K562 (cell line): Measurements from ENCODE around the gene FABP3. TPM values are rescaled to one million over a fixed set of nuclear protein-coding genes. Genes with fewer than 3 reads are reported as not detected.

Experiments used
- ATAC-seq: fragments of 200-7000 bp; cut with Tn5 transposase; 3 replicates; pipeline ENCODE4 v1.9.1; 2020; ENCODE audit warnings: moderate library complexity
- BruUV-seq: library from RNA; stranded (reverse); fragments of 400-500 nt; replicated peaks from 2 replicates; lab custom pipeline; 2021; lab: Mats Ljungman, UMichigan
- CTCF ChIA-PET: fragments of 300-600 bp; formaldehyde crosslinking; extraction: SDS; loops from one replicate; lab custom pipeline; 2021; ENCODE audit warnings: low intra/inter-chr PET ratio; lab: Yijun Ruan, JAX
- POLR2A ChIA-PET: fragments of 300-600, 350-650 bp; sonication (Branson Sonifier 250); formaldehyde crosslinking; extraction: SDS; loops from one replicate; lab custom pipeline; 2021; ENCODE audit warnings: antibody characterized with exemption, inconsistent platforms; lab: Yijun Ruan, JAX
- DNase-seq, 4 experiments: peaks; one replicate each; pipeline versions ENCODE4 v3.0.0 to v3.0.0-alpha.2; 2011 to 2018; ENCODE audit warnings: low spot score in 3 of 4, mixed read lengths in 3 of 4; ENCODE audit errors: extremely low read depth in 1 of 4
- FAIRE-seq: peaks from 2 replicates; lab custom pipeline; 2011; peaks lifted over from hg19 to GRCh38; lab: Jason Lieb, UNC
- H2AFZ ChIP-seq: 2 replicates; pipeline ENCODE4 v1.6.0; 2011; ENCODE audit warnings: low read depth, low read length, control low read depth, inconsistent platforms
- H3K27ac ChIP-seq: fragments of 200-600 bp; 3 replicates; pipeline ENCODE4 v1.8.0; 2011; ENCODE audit warnings: low read depth, mild to moderate bottlenecking, control low read depth, inconsistent platforms, low read length, moderate library complexity, mixed read lengths; ENCODE audit errors: extremely low read depth
- H3K27me3 ChIP-seq, 2 experiments: fragments of 300-600 bp in 1 of 2; 2 replicates in 1 of 2; 3 replicates in 1 of 2; pipeline versions ENCODE4 v1.6.0 to v1.8.0; 2011; ENCODE audit warnings: inconsistent platforms in 2 of 2, low read length in 2 of 2, mild to moderate bottlenecking in 1 of 2, mixed read lengths in 1 of 2, moderate library complexity in 1 of 2; ENCODE audit not compliant: control insufficient read depth in 2 of 2, insufficient read depth in 2 of 2
- H3K36me3 ChIP-seq: fragments of 300-600 bp; 3 replicates; pipeline ENCODE4 v1.8.0; 2011; ENCODE audit warnings: mild to moderate bottlenecking, low read length, inconsistent platforms; ENCODE audit not compliant: control insufficient read depth, insufficient read depth
- H3K4me1 ChIP-seq, 2 experiments: fragments of 200-600 bp in 1 of 2; replicated peaks in 1 of 2; 2 replicates in 1 of 2; 3 replicates in 1 of 2; pipeline versions ENCODE4 v1.5.1 to v1.8.0; 2011; ENCODE audit warnings: inconsistent platforms in 2 of 2, low read length in 2 of 2, mild to moderate bottlenecking in 1 of 2, mixed read lengths in 1 of 2, moderate library complexity in 1 of 2; ENCODE audit not compliant: control insufficient read depth in 2 of 2, insufficient read depth in 2 of 2
- H3K4me2 ChIP-seq: 2 replicates; pipeline ENCODE4 v1.6.1; 2011; ENCODE audit warnings: low read length, control low read depth, inconsistent platforms, mixed read lengths; ENCODE audit not compliant: insufficient read depth
- H3K4me3 ChIP-seq: fragments of 200-600 bp; sonication (generic), shearing (Covaris generic); 2 replicates; pipeline ENCODE4 v1.5.1; 2016; ENCODE audit warnings: control low read depth, inconsistent platforms
- H3K79me2 ChIP-seq: fragments of 200-600 bp; 3 replicates; pipeline ENCODE4 v1.8.0; 2011; ENCODE audit warnings: low read length, inconsistent platforms; ENCODE audit not compliant: control insufficient read depth, insufficient read depth
- H3K9ac ChIP-seq, 2 experiments: 2 replicates each; pipeline versions ENCODE4 v1.6.0 to v1.6.1; 2011; ENCODE audit warnings: low read depth in 2 of 2, low read length in 2 of 2, control low read depth in 1 of 2, inconsistent platforms in 1 of 2, mild to moderate bottlenecking in 1 of 2, mixed read lengths in 1 of 2; ENCODE audit not compliant: insufficient read depth in 1 of 2
- H3K9me1 ChIP-seq: one replicate; pipeline ENCODE4 v1.6.0; 2011; ENCODE audit warnings: inconsistent platforms, mild to moderate bottlenecking, low read length, moderate library complexity; ENCODE audit not compliant: control insufficient read depth, insufficient read depth
- H3K9me3 ChIP-seq: replicated peaks from 2 replicates; pipeline ENCODE4 v1.5.1; 2011; ENCODE audit warnings: low read depth, low read length, inconsistent platforms; ENCODE audit not compliant: control insufficient read depth, insufficient read depth
- H4K20me1 ChIP-seq: replicated peaks from 2 replicates; pipeline ENCODE4 v1.6.1; 2011; ENCODE audit warnings: low read length, inconsistent platforms, mixed read lengths; ENCODE audit not compliant: control insufficient read depth, insufficient read depth
- BCL6 ChIP-seq: fragments of 250-450 bp; sonication (Bioruptor Pico); IDR thresholded peaks from 2 replicates; pipeline ENCODE4 v1.4.0; 2020
- CAMTA2 ChIP-seq: fragments of 250-450 bp; sonication (Bioruptor Pico); conservative IDR thresholded peaks from 2 replicates; pipeline ENCODE4 v1.5.1; 2022
- CBFA2T3 ChIP-seq: fragments of 450-650 bp; IDR thresholded peaks from 2 replicates; pipeline ENCODE4 v1.6.1; 2017
- KDM2B ChIP-seq: fragments of 250-450 bp; sonication (Bioruptor Pico); IDR thresholded peaks from 2 replicates; pipeline ENCODE4 v1.8.0; 2021; ENCODE audit warnings: mild to moderate bottlenecking, moderate library complexity
- KHSRP ChIP-seq: fragments of 450-650 bp; IDR thresholded peaks from 2 replicates; pipeline ENCODE4 v1.6.1; 2017
- MTA3 ChIP-seq: fragments of 450-650 bp; formaldehyde crosslinking; IDR thresholded peaks from 2 replicates; pipeline ENCODE4 v1.6.1; 2017; ENCODE audit warnings: mild to moderate bottlenecking, borderline replicate concordance
- POLR2H ChIP-seq: IDR thresholded peaks from 2 replicates; pipeline ENCODE4 v1.6.1; 2016; ENCODE audit warnings: missing genetic modification characterization, low read depth, mild to moderate bottlenecking, control low read depth, missing compliant biosample characterization, moderate library complexity
- POU5F1 ChIP-seq: fragments of 150-350 bp; IDR thresholded peaks from 2 replicates; pipeline ENCODE4 v1.6.1; 2014; ENCODE audit warnings: borderline replicate concordance, low read length, low read depth, mild to moderate bottlenecking; ENCODE audit not compliant: partially characterized antibody
- RBM14 ChIP-seq: fragments of 200-400 bp; formaldehyde crosslinking; IDR thresholded peaks from 2 replicates; pipeline ENCODE4 v1.6.1; 2018; ENCODE audit warnings: low read depth, mild to moderate bottlenecking, low read length, moderate library complexity, borderline replicate concordance; ENCODE audit not compliant: insufficient read depth
- SMAD4 ChIP-seq: fragments of 250-450 bp; sonication (Bioruptor Pico); conservative IDR thresholded peaks from 2 replicates; pipeline ENCODE4 v1.8.0; 2021; ENCODE audit warnings: inconsistent platforms, mild to moderate bottlenecking, moderate library complexity
- SOX6 ChIP-seq: fragments of 450-650 bp; IDR thresholded peaks from 2 replicates; pipeline ENCODE4 v1.6.1; 2014; ENCODE audit warnings: mild to moderate bottlenecking
- SREBF1 ChIP-seq: fragments of 150-350 bp; IDR thresholded peaks from 2 replicates; pipeline ENCODE4 v1.6.1; 2014; ENCODE audit warnings: antibody characterized with exemption, low read depth, low read length, borderline replicate concordance
- TCF7L2 ChIP-seq: fragments of 150-350 bp; IDR thresholded peaks from 2 replicates; pipeline ENCODE4 v1.6.1; 2016; ENCODE audit warnings: low read depth, mild to moderate bottlenecking, low read length, moderate library complexity
- ZBED1 ChIP-seq: IDR thresholded peaks from 2 replicates; pipeline ENCODE4 v1.6.1; 2014
- ZBTB9 ChIP-seq: fragments of 450-650 bp; formaldehyde crosslinking; IDR thresholded peaks from 2 replicates; pipeline ENCODE4 v1.4.0; 2020; ENCODE audit warnings: mild to moderate bottlenecking, moderate library complexity
- ZEB2 ChIP-seq: fragments of 450-650 bp; IDR thresholded peaks from 2 replicates; pipeline ENCODE4 v1.6.1; 2016
- ZNF583 ChIP-seq: fragments of 250-450 bp; sonication (Bioruptor Pico); IDR thresholded peaks from 2 replicates; pipeline ENCODE4 v1.4.0; 2020
- ZNF707 ChIP-seq: fragments of 250-450 bp; sonication (Bioruptor Pico); conservative IDR thresholded peaks from 2 replicates; pipeline ENCODE4 v1.8.0; 2022; ENCODE audit warnings: inconsistent platforms, mild to moderate bottlenecking, moderate library complexity
- WGBS: fragments of 100-300 bp; shearing (Covaris generic); methylation state at CpG from one replicate; pipeline ENCODE4 v1.1.6; 2016; ENCODE audit warnings: low coverage, mixed read lengths; ENCODE audit not compliant: insufficient coverage; ENCODE audit errors: missing lambda C conversion rate; 5-methylcytosine and 5-hydroxymethylcytosine counted together
- in situ Hi-C: fragments of 300-500 bp; cut with MboI; formaldehyde crosslinking; loops from 4 replicates; pipeline ENCODE4 v1.15.0; 2018; ENCODE audit warnings: inconsistent platforms, mixed read lengths
- intact Hi-C: fragments of 100-400 bp; cut with micrococcal nuclease; formaldehyde crosslinking; loops from 2 replicates; pipeline ENCODE4 v1.14.2; 2022
- polyA plus RNA-seq, 8 experiments: library from polyadenylated mRNA; depleted of rRNA in 4 of 8; stranded (reverse) in 5 of 8; unstranded in 3 of 8; fragments of >200 nt; fragmentation: Nextera tagmentation in 2 of 8; fragmentation: Illumina TruSeq in 1 of 8; extraction: Ambion mirVana in 2 of 8; extraction: Trizol in 1 of 8; gene quantifications; 2 replicates each; pipeline versions ENCODE4 v1.2.1 to v1.2.3, GENCODE V29; 2011 to 2014; ENCODE audit warnings: inconsistent platforms in 1 of 8, missing spikeins in 1 of 8
- total RNA-seq, 7 experiments: library from RNA; depleted of rRNA in 6 of 7; stranded (reverse); fragments of >200 nt in 6 of 7; fragmentation: Illumina TruSeq in 2 of 7; extraction: Trizol in 2 of 7; gene quantifications; 2 replicates each; pipeline versions ENCODE4 v1.2.1 to v1.2.3, GENCODE V29; 2011 to 2021; ENCODE audit warnings: low replicate concordance in 1 of 7
- TF ChIP-seq, protein P1 (sequence below): fragments of 250-450 bp; sonication (Bioruptor Pico); IDR thresholded peaks from 2 replicates; pipeline ENCODE4 v1.5.0; 2021; ENCODE audit warnings: mild to moderate bottlenecking, moderate library complexity

Gene FABP3
- total and polyA plus RNA-seq, 9 of the 15 experiments (the other 6 are each of a cell fraction or from before 2014, with no cell fraction given) = 0.22 TPM; not detected in 8

DNA sequence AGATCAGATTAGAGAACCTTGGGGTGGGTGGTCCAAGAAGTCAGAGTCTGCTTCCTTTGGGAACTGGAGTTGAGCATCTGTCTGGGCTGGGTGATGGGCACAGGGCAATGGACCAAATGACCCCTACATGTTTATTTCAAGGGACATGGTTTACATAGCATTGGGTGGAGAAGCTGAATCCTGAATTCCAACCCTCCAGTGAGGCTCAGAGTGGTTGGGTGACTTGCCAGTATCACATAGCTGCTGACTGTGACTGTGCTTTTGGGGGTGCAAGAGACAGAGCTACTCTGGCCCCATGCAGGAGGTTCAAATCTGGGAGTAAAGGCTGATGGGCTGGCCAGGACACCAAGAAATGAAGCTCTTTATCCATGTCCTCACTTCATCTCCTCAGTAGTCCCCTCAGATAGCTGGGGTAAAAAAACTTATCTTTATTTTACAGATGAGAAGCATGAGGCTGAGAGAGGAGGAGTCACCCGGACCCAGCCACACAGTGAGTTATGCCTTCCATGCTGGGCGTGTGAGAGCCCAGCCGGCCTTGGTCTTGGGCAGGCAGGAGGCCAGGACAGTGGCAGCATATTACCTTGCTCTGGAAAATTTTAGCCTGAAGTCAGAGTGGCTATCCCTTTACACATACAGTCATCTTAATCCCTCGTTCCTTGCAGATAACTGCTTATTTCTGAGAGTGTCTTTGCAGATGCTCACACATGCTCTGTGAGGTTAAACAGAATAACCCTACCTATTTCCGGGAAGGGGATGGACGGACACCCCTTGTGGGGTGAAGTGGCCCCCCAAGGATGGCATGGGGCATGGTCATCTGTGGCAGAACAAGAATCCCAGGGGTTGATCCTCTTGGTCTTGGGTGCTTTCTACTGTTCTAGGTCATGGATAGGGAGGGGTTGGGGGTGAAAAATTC lies 37.3 kb upstream of the FABP3 start:
- H3K9me3 ChIP-seq = no peaks in the 10 kb centered on the region
- intact Hi-C loops = no loop called here
- FAIRE-seq = peak; percentile 91
- in situ Hi-C loops = no loop called here
- peak overlapping the region; percentile 38; the same call in 1 of the 2 replicates for H3K4me2 ChIP-seq
- no peaks in the 10 kb centered on the region for H3K36me3 ChIP-seq
- peak overlapping the region; percentile 69 for H2AFZ ChIP-seq
- peak overlapping the region; percentile 13; the same call in 1 of the 3 replicates for H3K27ac ChIP-seq
- peak; percentile 76 for ATAC-seq
- WGBS = 0% methylated on average over 6 of the region's 6 CpGs
- no peaks in the 10 kb centered on the region for H3K9me1 ChIP-seq
- H4K20me1 ChIP-seq = no peaks in the 10 kb centered on the region
- DNase-seq = peak; percentile 68 to 78 (median 73)
- H3K4me1 ChIP-seq = peaks cover 21 to 34% of the 10 kb centered on the region in 2 experiments; a peak in 4 of 5 replicates
- H3K4me3 ChIP-seq = no peak overlapping the region
- H3K9ac ChIP-seq = peak overlapping the region; percentile 8 to 57; a peak in 2 of 4 replicates
- ChIA-PET CTCF (interaction anchor here (1.1 kb wide), 1 partner anchor 12 kb away, joined by 3 read pairs; no protein-coding TSS in a partner anchor), POLR2A (interaction anchor here (0.7 to 1.2 kb wide), 3 partner anchors 8 to 907 kb away, joined by 3 read pairs; no protein-coding TSS in a partner anchor)
- no TSS peak for BruUV-seq
- no peaks in the 10 kb centered on the region for H3K79me2 ChIP-seq
- peaks cover 16 to 33% of the 10 kb centered on the region in 2 experiments; a peak in 4 of 5 replicates for H3K27me3 ChIP-seq
- TF ChIP-seq KDM2B (CRISPR knock-in tag) (no peak), POLR2H (tag) (no peak), BCL6 (no peak), KHSRP (no peak), ZNF707 (no peak), ZBED1 (no peak), CAMTA2 (no peak), RBM14 (no peak), ZBTB9 (CRISPR knock-in tag) (no peak), ZNF583 (CRISPR knock-in tag) (0 out of 2 replicates have a peak, but pooled peaks have one; percentile 26), SREBF1 (no peak), SOX6 (no peak), SMAD4 (no peak), POU5F1 (no peak), TCF7L2 (no peak), ZEB2 (no peak), CBFA2T3 (peak; percentile 85), MTA3 (0 out of 2 replicates have a peak, but pooled peaks have one; percentile 27)
- TF ChIP-seq, protein P1, sequence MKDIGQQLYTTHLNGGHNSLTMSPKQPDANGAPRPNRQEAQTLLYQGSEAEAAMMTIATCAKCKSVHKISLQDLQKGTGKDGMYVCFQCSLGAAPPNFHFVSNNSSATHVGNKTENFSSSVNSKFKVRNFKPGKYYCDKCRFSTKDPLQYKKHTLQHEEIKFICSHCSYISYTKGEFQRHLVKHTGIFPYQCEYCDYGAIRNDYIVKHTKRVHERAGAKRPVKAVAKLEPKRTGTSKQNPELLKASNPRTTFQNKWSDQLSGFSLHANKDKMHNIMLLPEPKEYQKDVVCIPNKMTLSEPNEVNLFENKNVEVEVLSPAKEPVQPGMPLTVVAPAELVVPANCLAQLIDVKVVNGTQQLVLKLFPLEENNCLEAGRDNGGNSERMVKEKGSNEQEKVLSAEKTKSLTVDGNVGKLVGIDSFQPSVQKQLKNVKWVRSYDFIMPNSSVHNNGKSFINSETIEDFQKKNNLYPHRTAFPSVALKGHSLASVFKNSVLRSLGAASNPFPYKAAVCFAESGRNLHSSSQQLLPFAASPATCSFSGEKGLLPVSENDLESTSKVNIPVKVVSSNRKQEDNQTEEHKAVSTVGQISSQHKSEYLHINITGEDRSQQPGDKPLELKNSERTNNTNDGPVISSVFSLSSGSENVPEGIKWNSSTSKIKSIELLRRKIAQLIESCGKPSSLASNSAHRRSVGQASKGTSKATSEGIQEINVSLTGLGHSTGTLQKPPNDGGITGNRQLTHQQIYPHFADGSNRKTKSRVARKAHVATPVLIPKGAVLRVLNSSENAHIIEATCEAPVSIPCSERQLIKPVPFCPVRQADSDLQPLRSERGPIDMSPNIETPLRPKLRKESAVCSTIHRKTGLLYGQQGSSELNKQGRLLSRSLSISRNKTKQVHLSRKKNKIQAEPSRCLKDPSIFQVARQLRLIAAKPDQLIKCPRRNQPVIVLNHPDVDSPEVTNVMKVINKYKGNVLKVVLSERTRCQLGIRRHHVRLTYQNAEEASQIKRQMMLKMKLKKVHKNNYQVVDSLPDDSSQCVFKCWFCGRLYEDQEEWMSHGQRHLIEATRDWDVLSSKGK (CRISPR knock-in tag) = no peak
